IMR-90 (cell line): ENCODE results near the gene FAAP100. TPM values are rescaled to one million over a fixed set of nuclear protein-coding genes. Genes with fewer than 3 reads are reported as not detected.

Source experiments
- ATAC-seq: fragments of 200-7000 bp; cut with Tn5 transposase; 2 replicates; pipeline ENCODE4 v1.9.1; 2020; ENCODE audit warnings: low read depth, mild to moderate bottlenecking, moderate library complexity
- BruUV-seq: library from RNA; stranded (reverse); fragments of 400-500 nt; replicated peaks from 2 replicates; lab custom pipeline; 2021; lab: Mats Ljungman, UMichigan
- CTCF ChIA-PET: fragments of 300-600 bp; formaldehyde crosslinking; extraction: SDS; loops from one replicate; lab custom pipeline; 2021; ENCODE audit warnings: antibody characterized with exemption; lab: Yijun Ruan, JAX
- POLR2A ChIA-PET: fragments of 300-600 bp; sonication (Branson Sonifier 250); formaldehyde crosslinking; loops from one replicate; lab custom pipeline; 2022; ENCODE audit warnings: antibody characterized with exemption; ENCODE audit not compliant: unreplicated experiment; lab: Charles Lee
- DNase-seq: peaks from one replicate; pipeline ENCODE4 v3.0.0; 2013
- H2AFZ ChIP-seq: replicated peaks from 2 replicates; pipeline ENCODE3; 2013; ENCODE audit warnings: low read length, mild to moderate bottlenecking; ENCODE audit not compliant: poor library complexity
- H2AK5ac ChIP-seq: 2 replicates; pipeline ENCODE4 v1.6.1; 2013; ENCODE audit warnings: low read depth, low read length, inconsistent platforms
- H2AK9ac ChIP-seq: replicated peaks from 2 replicates; pipeline ENCODE3; 2013; ENCODE audit warnings: mild to moderate bottlenecking, low read depth, low read length, moderate library complexity; ENCODE audit not compliant: poor library complexity
- H2BK120ac ChIP-seq: 2 replicates; pipeline ENCODE4 v1.6.1; 2013; ENCODE audit warnings: low read depth, low read length, inconsistent platforms
- H2BK15ac ChIP-seq: 3 replicates; pipeline ENCODE4 v1.6.1; 2013; ENCODE audit warnings: low read depth, low read length, inconsistent platforms
- H2BK20ac ChIP-seq: 2 replicates; pipeline ENCODE4 v1.6.1; 2013; ENCODE audit warnings: low read depth, mild to moderate bottlenecking, inconsistent platforms, low read length, moderate library complexity
- H2BK5ac ChIP-seq: 2 replicates; pipeline ENCODE4 v1.6.1; 2013; ENCODE audit warnings: mild to moderate bottlenecking, low read depth, low read length, inconsistent platforms; ENCODE audit not compliant: poor library complexity, severe bottlenecking
- H3K14ac ChIP-seq: replicated peaks from 2 replicates; pipeline ENCODE4 v1.6.1; 2013; ENCODE audit warnings: low read depth, low read length, inconsistent platforms
- H3K18ac ChIP-seq: 2 replicates; pipeline ENCODE4 v1.6.1; 2013; ENCODE audit warnings: low read depth, low read length, control low read depth
- H3K23ac ChIP-seq: 2 replicates; pipeline ENCODE4 v1.6.1; 2013; ENCODE audit warnings: low read depth, low read length, inconsistent platforms
- H3K27ac ChIP-seq: 2 replicates; pipeline ENCODE4 v1.5.1; 2013; ENCODE audit warnings: mild to moderate bottlenecking, control low read depth, low read length; ENCODE audit not compliant: insufficient read depth
- H3K27me3 ChIP-seq: 2 replicates; pipeline ENCODE4 v1.6.1; 2013; ENCODE audit warnings: low read length; ENCODE audit not compliant: control insufficient read depth, insufficient read depth
- H3K36me3 ChIP-seq: 2 replicates; pipeline ENCODE4 v1.6.1; 2013; ENCODE audit warnings: low read length, mixed read lengths; ENCODE audit not compliant: control insufficient read depth, insufficient read depth
- H3K4ac ChIP-seq: 2 replicates; pipeline ENCODE4 v1.6.1; 2013; ENCODE audit warnings: low read depth, low read length, inconsistent platforms
- H3K4me1 ChIP-seq: 2 replicates; pipeline ENCODE4 v1.6.1; 2013; ENCODE audit warnings: low read length, mixed read lengths; ENCODE audit not compliant: control insufficient read depth, insufficient read depth
- H3K4me2 ChIP-seq: 2 replicates; pipeline ENCODE4 v1.6.1; 2013; ENCODE audit warnings: low read depth, mild to moderate bottlenecking, control low read depth, low read length, moderate library complexity
- H3K4me3 ChIP-seq: 2 replicates; pipeline ENCODE4 v1.5.1; 2013; ENCODE audit warnings: low read depth, mild to moderate bottlenecking, control low read depth, low read length, moderate library complexity; ENCODE audit not compliant: insufficient read depth
- H3K56ac ChIP-seq: 2 replicates; pipeline ENCODE4 v1.6.1; 2013; ENCODE audit warnings: low read length, inconsistent platforms; ENCODE audit not compliant: insufficient read depth; ENCODE audit errors: extremely low read depth
- H3K79me1 ChIP-seq, 2 experiments: 2 replicates each; pipeline ENCODE4 v1.6.1; 2013; ENCODE audit warnings: low read length in 2 of 2, inconsistent platforms in 1 of 2, low read depth in 1 of 2
- H3K9ac ChIP-seq: 2 replicates; pipeline ENCODE4 v1.6.1; 2013; ENCODE audit warnings: low read depth, low read length, control low read depth
- H3K9me1 ChIP-seq: 2 replicates; pipeline ENCODE4 v1.6.1; 2013; ENCODE audit warnings: low read length, inconsistent platforms; ENCODE audit not compliant: insufficient read depth
- H3K9me3 ChIP-seq: 2 replicates; pipeline ENCODE4 v1.6.1; 2013; ENCODE audit warnings: low read length; ENCODE audit not compliant: control insufficient read depth, insufficient read depth
- H4K20me1 ChIP-seq: 2 replicates; pipeline ENCODE4 v1.6.1; 2013; ENCODE audit warnings: low read length, inconsistent platforms; ENCODE audit not compliant: insufficient read depth
- H4K5ac ChIP-seq: 2 replicates; pipeline ENCODE4 v1.6.1; 2013; ENCODE audit warnings: mild to moderate bottlenecking, low read depth, low read length, control low read depth
- H4K8ac ChIP-seq, 2 experiments: 2 replicates each; pipeline ENCODE4 v1.6.1; 2013; ENCODE audit warnings: low read depth in 2 of 2, low read length in 2 of 2, control low read depth in 1 of 2, inconsistent platforms in 1 of 2
- H4K91ac ChIP-seq: 2 replicates; pipeline ENCODE4 v1.6.1; 2013; ENCODE audit warnings: low read depth, low read length, inconsistent platforms; ENCODE audit not compliant: insufficient read depth
- CTCF ChIP-seq: conservative IDR thresholded peaks from 2 replicates; pipeline ENCODE4 v1.5.1; 2012; ENCODE audit warnings: mild to moderate bottlenecking, low read depth, low read length, improper control_type of control experiment
- FOS ChIP-seq: fragments of 150-350 bp; IDR thresholded peaks from 2 replicates; pipeline ENCODE4 v1.6.1; 2016; ENCODE audit warnings: low read depth, low read length
- MAFK ChIP-seq: IDR thresholded peaks from 2 replicates; pipeline ENCODE4 v1.6.1; 2012; ENCODE audit warnings: low read depth, low read length, improper control_type of control experiment
- MAZ ChIP-seq: IDR thresholded peaks from 2 replicates; pipeline ENCODE4 v1.6.1; 2012; ENCODE audit warnings: low read depth, mild to moderate bottlenecking, low read length, improper control_type of control experiment, moderate library complexity, borderline replicate concordance
- RCOR1 ChIP-seq: IDR thresholded peaks from 2 replicates; pipeline ENCODE4 v1.6.1; 2012; ENCODE audit warnings: mild to moderate bottlenecking, low read length, improper control_type of control experiment; ENCODE audit not compliant: insufficient replicate concordance
- RFX5 ChIP-seq: IDR thresholded peaks from 2 replicates; pipeline ENCODE4 v1.8.0; 2012; ENCODE audit warnings: low read depth, mild to moderate bottlenecking, low read length, moderate library complexity
- WGBS, 2 experiments: methylation state at CpG; one replicate each; pipeline versions ENCODE4 v1.1.5 to v1.1.7; 2013; ENCODE audit warnings: missing lambda C conversion rate in 2 of 2; ENCODE audit not compliant: insufficient read length in 1 of 2; ENCODE audit errors: extremely low coverage in 2 of 2; 5-methylcytosine and 5-hydroxymethylcytosine counted together
- dilution Hi-C: fragments of 300-500 bp; cut with HindIII; formaldehyde crosslinking; loops from one replicate; pipeline ENCODE4 v1.14.3; 2018; ENCODE audit warnings: low sequenced_read_pairs; ENCODE audit not compliant: unreplicated experiment
- in situ Hi-C: fragments of 300-500 bp; cut with MboI; formaldehyde crosslinking; loops from 3 replicates; pipeline ENCODE4 v1.14.3; 2019; ENCODE audit warnings: low sequenced_read_pairs, inconsistent platforms, mixed read lengths
- intact Hi-C: fragments of 100-400 bp; cut with micrococcal nuclease; formaldehyde crosslinking; loops from 2 replicates; pipeline ENCODE4 v1.10.0; 2022
- polyA plus RNA-seq, 3 experiments: library from polyadenylated mRNA; depleted of rRNA; stranded (reverse); fragments of >200 nt; gene quantifications; 2 replicates each; pipeline ENCODE4 v1.2.3, GENCODE V29; 2012; ENCODE audit warnings: low replicate concordance in 1 of 3
- total RNA-seq: library from RNA; depleted of rRNA; stranded (reverse); fragments of >200 nt; gene quantifications from 2 replicates; pipeline ENCODE4 v1.2.3, GENCODE V29; 2012

Gene FAAP100
- total and polyA plus RNA-seq, 2 of the 4 experiments (the other 2 are of a cell fraction), result 7.9 to 24.8 TPM

- peaks cover 58% of the 10 kb centered on the region for H3K36me3 ChIP-seq
- DNase-seq, result no peak
- no peak for ATAC-seq
- no peaks in the 10 kb centered on the region for H3K9me1 ChIP-seq
- H3K9me3 ChIP-seq, result no peaks in the 10 kb centered on the region
- no peak overlapping the region for H2AK5ac ChIP-seq
- no peak overlapping the region for H2AK9ac ChIP-seq
- no peak overlapping the region for H3K23ac ChIP-seq
- TF ChIP-seq CTCF, result no peak
- no peak for TF ChIP-seq FOS
- TF ChIP-seq MAFK, result no peak
- no peak for TF ChIP-seq MAZ
- no peak for TF ChIP-seq RFX5
- TF ChIP-seq RCOR1, result no peak
- H3K9ac ChIP-seq, result no peak overlapping the region
- WGBS, 2 experiments, result 98% methylated on average over 9 of the region's 15 CpGs; no CpG with 5 or more reads in 1 of the 2 experiments
- no peak overlapping the region for H2BK15ac ChIP-seq
- H4K8ac ChIP-seq, result no peak overlapping the region
- no peak overlapping the region for H3K4me2 ChIP-seq
- no peak overlapping the region for H3K4me3 ChIP-seq
- no peak overlapping the region for H4K91ac ChIP-seq
- H3K4me1 ChIP-seq, result no peaks in the 10 kb centered on the region
- dilution Hi-C loops (no loop called here), intact Hi-C loops (no loop called here), in situ Hi-C loops (no loop called here)
- H3K14ac ChIP-seq, result no peak overlapping the region
- no peak overlapping the region for H2AFZ ChIP-seq
- no peak overlapping the region for H2BK5ac ChIP-seq
- no peak overlapping the region for H4K5ac ChIP-seq
- H2BK120ac ChIP-seq, result no peak overlapping the region
- ChIA-PET CTCF (no interaction called here), POLR2A (no interaction called here)
- no peak overlapping the region for H3K18ac ChIP-seq
- H3K27ac ChIP-seq, result no peak overlapping the region
- no peaks in the 10 kb centered on the region; the same call in none of the 2 replicates for H4K20me1 ChIP-seq
- no TSS peak for BruUV-seq
- H3K56ac ChIP-seq, result no peak overlapping the region
- H3K4ac ChIP-seq, result no peak overlapping the region
- peaks cover 4 to 10% of the 10 kb centered on the region in 2 experiments; a peak in 3 of 4 replicates for H3K79me1 ChIP-seq
- no peak overlapping the region for H2BK20ac ChIP-seq
- no peaks in the 10 kb centered on the region for H3K27me3 ChIP-seq
Observed at GRCh38 chr17:81543756-81544155, 8.4 kb downstream of the FAAP100 start.
